Panc1 (cell line): ENCODE results near the gene UVSSA.

Source experiments
- CTCF ChIP-seq: fragments of 450-650 bp; IDR thresholded peaks from 2 replicates; pipeline ENCODE4 v1.5.1; 2017; ENCODE audit warnings: mild to moderate bottlenecking
- POLR2AphosphoS5 ChIP-seq: IDR thresholded peaks from 2 replicates; pipeline ENCODE4 v1.6.1; 2012; ENCODE audit warnings: mild to moderate bottlenecking, low read depth, low read length, moderate library complexity
- REST ChIP-seq, 2 experiments: IDR thresholded peaks; 2 replicates each; pipeline ENCODE4 v1.6.1; 2011 to 2012; ENCODE audit warnings: low read depth in 2 of 2, control low read depth in 1 of 2, low read length in 1 of 2, mild to moderate bottlenecking in 1 of 2, moderate library complexity in 1 of 2; ENCODE audit not compliant: insufficient read depth in 1 of 2
- SIN3A ChIP-seq: IDR thresholded peaks from 2 replicates; pipeline ENCODE4 v1.6.1; 2012; ENCODE audit warnings: low read depth, mild to moderate bottlenecking, low read length, moderate library complexity, borderline replicate concordance; ENCODE audit not compliant: insufficient read depth
- TCF7L2 ChIP-seq: IDR thresholded peaks from 2 replicates; pipeline ENCODE4 v1.6.1; 2011; ENCODE audit warnings: mild to moderate bottlenecking, low read depth, low read length, inconsistent platforms

DNA sequence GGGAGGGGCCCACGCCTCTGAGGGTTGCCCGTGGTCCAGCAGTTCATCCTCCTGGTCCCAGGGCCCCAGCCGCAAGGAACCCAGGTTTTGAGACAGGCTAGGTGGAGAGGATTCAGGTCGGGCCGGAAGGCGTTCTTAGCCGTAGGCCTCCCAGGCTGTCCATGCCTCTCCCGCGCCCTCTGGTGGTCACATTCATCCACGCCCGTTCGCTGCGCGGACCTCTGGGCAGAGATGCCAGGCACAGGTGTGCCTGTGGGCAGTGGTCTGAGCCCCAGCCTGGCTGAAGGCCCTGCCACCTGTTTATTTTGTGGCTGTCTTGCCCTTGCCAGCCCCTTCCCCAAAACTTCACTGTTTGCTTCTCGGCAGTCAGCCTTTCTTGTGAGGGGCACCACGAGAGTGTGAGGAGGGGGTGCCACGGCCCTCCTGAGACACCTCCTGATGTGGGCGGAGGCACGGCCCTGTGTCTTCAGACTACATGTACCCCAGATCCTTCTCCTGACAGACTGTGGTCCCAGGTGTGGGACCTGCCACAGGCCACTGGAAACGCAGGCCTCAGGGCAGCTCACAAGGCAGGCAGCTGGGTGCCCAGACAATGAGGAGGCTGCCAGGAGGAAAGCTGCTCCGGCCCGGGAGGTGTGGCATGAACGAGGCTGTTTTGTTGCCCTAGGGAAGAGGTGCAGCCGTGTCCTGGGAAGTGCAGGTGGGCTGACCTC, 5.0 kb downstream of the UVSSA start:
- TF ChIP-seq POLR2AphosphoS5 (no peak), CTCF (no peak), SIN3A (no peak), TCF7L2 (no peak), REST (IDR thresholded peaks at IDR 0.05; ENCODE audit: insufficient read depth in 1 of 2, low read depth in 2 of 2, low read length in 1 of 2) (no peak)
